GM18907 (cell line): ENCODE data around the gene CCDC185.
A peak's percentile ranks its signal among the peaks of the same experiment; 100 is the strongest.

ENCODE experiments used
- ATAC-seq: cut with Tn5 transposase; IDR thresholded peaks from one replicate; pipeline ENCODE4 v1.9.1; 2021; ENCODE audit warnings: mild to moderate bottlenecking, moderate library complexity; ENCODE audit not compliant: unreplicated experiment

CCDC185 gene

GRCh38 chr1:223393275-223394214 is at the start of gene CCDC185:
Gene CCDC185 (plus strand): TSS chr1:223393415. CDS start chr1:223393476, 61 bp downstream.
- ATAC-seq = no peak

GRCh38 chr1:223343692-223344091 is 49.5 kb upstream of the CCDC185 start:
- no peak for ATAC-seq

DNA sequence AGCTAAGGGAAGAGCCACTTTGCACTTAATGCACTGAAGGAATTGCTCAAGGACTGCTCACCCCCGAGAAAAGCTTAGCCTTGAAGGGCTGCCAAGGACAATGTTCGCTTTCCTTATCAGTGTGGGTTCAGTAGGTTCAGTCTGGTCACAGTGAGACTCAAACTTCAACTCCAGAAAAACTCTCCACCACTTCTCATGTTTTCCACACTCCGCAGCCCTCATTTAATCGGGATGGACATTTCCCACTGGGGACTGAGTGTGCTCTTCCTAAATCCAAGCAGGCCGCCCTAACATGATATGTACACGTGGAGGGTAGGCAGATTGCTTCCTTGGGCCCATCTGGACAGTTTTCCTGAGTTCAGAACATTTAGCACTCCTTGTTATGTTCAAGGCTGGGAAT is 48.7 kb upstream of the CCDC185 start:
- no peak for ATAC-seq

GRCh38 chr1:223345720-223346119 is 47.5 kb upstream of the CCDC185 start:
- no peak for ATAC-seq

DNA sequence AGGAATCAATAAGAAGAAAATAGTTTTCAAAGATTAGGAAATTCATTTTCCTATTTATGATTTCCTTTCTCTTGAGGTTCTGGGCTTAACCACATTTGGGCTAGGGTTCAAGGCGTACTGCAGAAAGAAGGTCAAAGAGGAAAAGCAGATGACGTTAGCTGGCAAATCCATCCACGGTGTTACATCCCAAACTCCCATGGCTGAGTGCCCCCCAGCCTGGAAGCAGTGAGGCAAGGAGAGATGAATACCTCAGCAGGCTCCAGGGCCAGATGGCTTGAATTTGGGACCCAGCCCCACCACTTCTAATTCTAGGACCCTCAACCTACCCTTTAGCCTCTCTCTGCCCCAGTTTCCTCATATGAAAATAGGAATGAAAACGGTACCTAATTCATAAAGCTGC is 46.9 kb upstream of the CCDC185 start:
- no peak for ATAC-seq

GRCh38 chr1:223347583-223347982 is 45.6 kb upstream of the CCDC185 start:
- ATAC-seq = no peak

GRCh38 chr1:223348439-223348838 is 44.8 kb upstream of the CCDC185 start:
- no peak for ATAC-seq

GRCh38 chr1:223349241-223349640 is 44.0 kb upstream of the CCDC185 start:
- ATAC-seq = no peak

DNA sequence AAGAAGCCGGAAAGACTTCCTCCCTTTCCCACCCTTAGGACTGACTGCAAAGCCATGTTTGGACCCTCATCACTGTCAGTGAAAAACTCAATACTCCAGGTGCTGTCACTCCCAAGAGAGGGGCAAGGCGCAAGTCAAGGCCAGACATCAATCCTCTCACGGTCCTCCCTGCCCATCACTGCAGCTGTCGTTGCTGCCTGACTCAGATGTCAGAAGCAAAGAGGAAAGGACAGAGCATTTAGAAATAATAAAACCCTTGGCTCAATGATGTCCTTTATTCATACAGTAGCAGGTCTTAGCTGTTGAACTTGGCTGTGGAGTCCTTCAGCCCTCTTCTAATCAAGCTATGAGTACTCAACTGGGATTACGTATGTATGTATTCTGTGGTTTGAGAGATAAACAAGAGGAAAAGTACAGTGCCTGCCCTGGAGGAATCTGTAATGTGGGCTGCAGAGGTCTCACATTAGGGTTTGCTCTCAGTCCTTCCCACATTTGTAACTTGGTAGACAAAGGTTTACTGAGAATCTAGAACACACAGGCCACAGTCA is 42.8 kb upstream of the CCDC185 start:
- ATAC-seq = no peak

DNA sequence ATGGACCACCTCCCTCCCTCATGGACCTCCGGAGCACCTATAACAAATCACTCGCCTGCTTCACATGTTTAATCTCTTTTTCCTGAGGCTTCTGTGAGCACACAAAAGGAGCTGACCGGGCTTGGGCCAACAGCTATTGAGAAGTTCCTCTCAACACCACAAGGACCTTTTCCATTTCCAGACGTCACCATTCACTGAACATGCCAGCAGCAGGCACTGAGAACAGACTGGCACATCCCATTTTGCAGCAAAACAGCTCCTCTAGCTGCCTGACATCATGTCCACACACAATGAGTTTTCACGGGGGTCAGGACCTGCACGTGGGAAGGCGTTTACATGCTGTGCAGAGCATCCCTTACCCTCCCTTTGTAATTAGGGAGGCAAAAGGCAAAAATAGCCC is 40.3 kb upstream of the CCDC185 start:
- ATAC-seq = no peak

DNA sequence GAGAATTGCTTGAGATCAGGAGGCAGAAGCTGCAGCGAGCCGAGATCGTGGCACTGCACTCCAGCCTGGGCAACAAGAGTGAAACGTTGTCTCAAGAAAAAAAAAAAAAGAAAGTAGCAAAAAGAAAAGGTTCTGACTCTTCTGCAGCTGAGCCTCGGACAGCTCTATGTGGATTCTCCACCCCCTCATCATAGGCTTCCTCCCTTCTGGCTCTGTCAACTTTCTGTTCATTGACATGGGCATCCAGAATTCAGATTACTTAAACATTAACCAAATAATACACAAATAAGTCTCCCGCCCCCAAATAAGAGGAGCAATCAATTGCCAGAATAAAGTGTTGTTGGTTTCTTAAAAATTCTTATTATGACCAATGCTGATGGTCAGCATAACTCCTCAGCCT is 39.3 kb upstream of the CCDC185 start:
- ATAC-seq = no peak

- no peak for ATAC-seq
Observed at GRCh38 chr1:223355699-223356098, 37.5 kb upstream of the CCDC185 start.

DNA sequence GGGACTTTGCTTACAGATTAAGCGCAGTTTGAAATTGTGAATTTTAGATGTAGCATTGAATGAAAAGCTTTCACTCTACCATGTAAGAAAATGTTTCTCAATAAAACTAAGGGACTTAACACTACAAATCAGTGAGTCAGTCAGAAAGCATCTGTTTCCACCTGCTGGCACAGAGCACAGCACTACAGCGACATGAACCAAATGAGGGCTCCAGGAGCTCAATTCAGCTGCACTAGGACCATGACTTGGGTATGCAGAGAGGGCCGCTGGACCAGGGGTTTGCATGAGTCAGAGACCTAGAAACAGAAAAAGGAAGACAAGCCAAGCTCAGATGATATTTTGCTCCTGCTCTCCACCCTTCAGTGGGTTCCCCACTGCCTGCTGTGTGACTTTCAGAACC is 34.4 kb upstream of the CCDC185 start:
- ATAC-seq = no peak

DNA sequence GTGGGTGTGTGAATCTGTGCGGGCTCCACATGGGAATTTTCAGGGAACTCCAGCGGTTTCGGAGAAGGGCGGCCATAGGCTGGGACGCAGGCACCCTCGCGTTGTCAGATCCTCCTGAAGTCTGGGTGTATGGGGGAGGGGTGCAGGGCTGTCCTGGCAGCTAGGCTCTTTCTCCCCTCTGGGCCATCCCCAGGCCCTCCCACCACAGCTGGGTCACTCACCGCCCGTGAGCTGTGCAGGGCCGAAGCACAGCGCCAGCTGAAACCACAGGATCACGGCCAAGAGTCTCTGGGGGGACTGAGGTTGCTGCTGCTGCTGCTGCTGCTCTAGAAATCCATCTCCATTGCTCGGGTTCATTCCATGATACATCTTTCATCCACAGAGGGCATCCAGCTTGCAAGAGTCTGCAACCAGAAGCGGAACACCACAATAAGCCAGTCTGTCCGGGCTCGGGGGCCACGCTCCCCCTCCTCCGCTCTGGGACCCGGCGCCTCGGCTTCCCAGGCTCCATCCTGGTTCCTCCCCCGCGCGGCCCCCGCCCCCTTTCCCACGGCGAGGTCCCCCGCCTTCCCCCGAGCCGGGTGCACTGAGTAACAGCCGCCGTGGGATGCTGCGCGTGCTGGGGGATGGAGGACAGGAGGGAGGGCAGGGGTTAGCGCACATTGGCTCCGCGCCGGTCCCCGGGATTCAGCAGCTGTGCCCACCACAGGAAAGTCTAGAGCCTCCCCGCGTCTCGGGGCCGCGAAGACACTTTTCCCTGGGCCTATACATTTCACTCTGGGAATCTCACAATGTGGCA is 30.0 kb upstream of the CCDC185 start:
- peak; percentile 20 for ATAC-seq

DNA sequence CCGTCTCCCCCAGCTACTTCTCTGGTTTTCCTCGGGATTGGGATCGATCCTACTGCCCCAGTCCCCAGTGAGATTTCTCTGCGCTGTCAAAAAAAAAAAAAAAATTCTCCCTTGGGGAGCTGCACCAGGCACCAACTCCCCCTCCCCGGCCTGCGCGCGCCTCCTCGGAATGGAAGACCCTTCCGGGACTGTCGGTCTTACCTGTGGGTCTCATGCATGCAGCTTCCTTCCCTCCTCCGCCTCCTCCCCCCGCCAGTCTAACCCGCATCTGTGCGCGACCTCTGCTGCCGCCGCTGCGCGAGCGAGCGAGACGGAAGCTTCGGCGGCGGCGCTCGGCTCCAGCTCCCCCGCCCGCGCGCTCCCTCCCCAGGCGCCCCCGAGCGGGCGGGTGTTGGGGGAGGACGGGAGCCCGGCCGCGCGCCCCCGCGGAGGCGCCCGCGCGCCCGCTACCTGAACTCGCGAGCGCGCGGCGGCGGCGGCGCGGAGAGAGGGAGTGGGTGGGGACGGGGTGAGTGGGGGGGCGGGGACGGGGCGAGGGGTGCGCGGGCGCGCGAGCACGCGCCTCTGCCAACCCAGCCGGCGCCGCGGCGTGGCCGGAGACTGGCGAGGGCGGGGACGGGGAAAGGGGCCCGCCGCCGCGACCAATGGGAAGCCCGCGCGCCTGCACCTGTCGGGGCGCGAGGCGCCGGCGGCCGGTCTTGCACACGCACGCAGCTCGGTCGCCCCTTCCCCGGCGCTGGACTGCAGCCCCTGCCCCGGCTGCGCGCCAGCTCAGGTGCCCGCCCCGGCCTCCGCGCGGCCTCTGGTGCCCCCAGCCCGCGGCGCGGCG is 29.1 kb upstream of the CCDC185 start, which contains the start of gene SUSD4:
SUSD4 (minus strand) TSS at position 321 of the 829 bp plus-strand sequence. CDS start 751 bp downstream, outside the sequence.
- peak; percentile 70 for ATAC-seq

DNA sequence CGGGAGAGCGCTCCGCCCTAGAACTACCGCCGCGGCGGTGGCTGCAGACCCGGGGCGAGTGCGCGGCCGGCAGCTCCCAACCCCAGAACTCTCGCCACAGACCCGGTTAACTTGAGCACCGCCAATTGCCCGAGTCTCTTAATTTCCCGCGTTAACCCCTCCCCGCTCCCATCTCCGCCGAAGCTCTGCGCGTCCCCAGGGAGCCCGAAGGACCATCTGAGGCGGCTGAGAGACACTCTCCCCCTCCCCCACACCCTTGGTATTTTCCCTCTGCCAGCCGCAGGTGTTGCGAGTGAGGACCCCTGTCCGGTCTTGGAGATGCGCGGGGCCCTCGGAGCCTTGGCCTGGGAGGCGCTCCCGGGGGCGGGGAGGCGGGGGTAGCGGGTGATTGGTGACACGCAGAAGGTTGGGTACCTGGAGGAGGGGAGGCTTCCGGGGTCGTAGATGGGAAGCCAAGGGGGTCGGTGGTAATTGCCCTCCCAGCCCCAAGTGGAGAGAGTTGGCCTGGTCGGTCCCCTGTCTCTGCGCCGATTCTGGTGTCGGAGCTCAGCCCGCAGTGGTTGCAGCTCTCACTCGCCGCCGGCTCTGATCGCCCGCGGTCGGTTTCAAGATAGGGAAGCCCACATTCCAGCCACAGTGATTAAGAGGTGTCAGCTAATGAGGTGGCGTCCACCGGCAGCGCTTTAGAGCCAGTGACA is 28.4 kb upstream of the CCDC185 start:
- ATAC-seq = no peak

- ATAC-seq = no peak
Observed at GRCh38 chr1:223374064-223374610, 19.1 kb upstream of the CCDC185 start.

GRCh38 chr1:223378754-223379153 is 14.5 kb upstream of the CCDC185 start:
- no peak for ATAC-seq

GRCh38 chr1:223386013-223386412 is 7.2 kb upstream of the CCDC185 start:
- ATAC-seq = no peak

- no peak for ATAC-seq
Observed at GRCh38 chr1:223390618-223391017, 2.6 kb upstream of the CCDC185 start.
